ENCODE data around the gene APOL6. TPM values are rescaled to one million over a fixed set of nuclear protein-coding genes. Genes with fewer than 3 reads are reported as not detected.

The APOL6 gene
- total and polyA plus RNA-seq, 2 donors (not counting 3 experiments of a cell fraction or from before 2014, with no cell fraction given): 0.33 to 3.0 TPM

GRCh38 chr22:35606916-35607315, 41.3 kb upstream of the APOL6 start:
- TF ChIP-seq, protein P1, sequence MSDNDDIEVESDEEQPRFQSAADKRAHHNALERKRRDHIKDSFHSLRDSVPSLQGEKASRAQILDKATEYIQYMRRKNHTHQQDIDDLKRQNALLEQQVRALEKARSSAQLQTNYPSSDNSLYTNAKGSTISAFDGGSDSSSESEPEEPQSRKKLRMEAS (IDR thresholded peaks at IDR 0.05; ENCODE audit: insufficient read depth, insufficient read length): no peak
- TF ChIP-seq, protein P2, sequence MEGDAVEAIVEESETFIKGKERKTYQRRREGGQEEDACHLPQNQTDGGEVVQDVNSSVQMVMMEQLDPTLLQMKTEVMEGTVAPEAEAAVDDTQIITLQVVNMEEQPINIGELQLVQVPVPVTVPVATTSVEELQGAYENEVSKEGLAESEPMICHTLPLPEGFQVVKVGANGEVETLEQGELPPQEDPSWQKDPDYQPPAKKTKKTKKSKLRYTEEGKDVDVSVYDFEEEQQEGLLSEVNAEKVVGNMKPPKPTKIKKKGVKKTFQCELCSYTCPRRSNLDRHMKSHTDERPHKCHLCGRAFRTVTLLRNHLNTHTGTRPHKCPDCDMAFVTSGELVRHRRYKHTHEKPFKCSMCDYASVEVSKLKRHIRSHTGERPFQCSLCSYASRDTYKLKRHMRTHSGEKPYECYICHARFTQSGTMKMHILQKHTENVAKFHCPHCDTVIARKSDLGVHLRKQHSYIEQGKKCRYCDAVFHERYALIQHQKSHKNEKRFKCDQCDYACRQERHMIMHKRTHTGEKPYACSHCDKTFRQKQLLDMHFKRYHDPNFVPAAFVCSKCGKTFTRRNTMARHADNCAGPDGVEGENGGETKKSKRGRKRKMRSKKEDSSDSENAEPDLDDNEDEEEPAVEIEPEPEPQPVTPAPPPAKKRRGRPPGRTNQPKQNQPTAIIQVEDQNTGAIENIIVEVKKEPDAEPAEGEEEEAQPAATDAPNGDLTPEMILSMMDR (IDR thresholded peaks at IDR 0.05; ENCODE audit: extremely low read depth in 1 of 2, insufficient read depth in 1 of 2, low read depth in 1 of 2, low read length in 2 of 2): no peak
- TF ChIP-seq FOS (IDR thresholded peaks at IDR 0.05; ENCODE audit: borderline replicate concordance, insufficient read depth, low read length): no peak
- no peak for TF ChIP-seq POLR2AphosphoS5 (IDR thresholded peaks at IDR 0.05; ENCODE audit: insufficient read depth, low read depth, low read length)
- no peak for TF ChIP-seq GATA2 (IDR thresholded peaks at IDR 0.05; ENCODE audit: insufficient read depth, insufficient read length, low read depth, low read length)
- no peak for TF ChIP-seq EZH2 (IDR thresholded peaks at IDR 0.05; ENCODE audit: borderline replicate concordance, low read depth, low read length, severe bottlenecking)
- TF ChIP-seq MYC (IDR thresholded peaks at IDR 0.05; ENCODE audit: low read depth, low read length): no peak
- no peak for TF ChIP-seq JUN (IDR thresholded peaks at IDR 0.05; ENCODE audit: borderline replicate concordance, insufficient read depth, insufficient read length, low read depth)
- TF ChIP-seq POLR2A (IDR thresholded peaks at IDR 0.05; ENCODE audit: low read depth, low read length): no peak
- Histone ChIP-seq H3K9me1 (replicated peaks; ENCODE audit: control insufficient read depth, extremely low read depth, insufficient read depth, low read length) (no peaks in the 10 kb centered on the region), H4K20me1 (replicated peaks; ENCODE audit: control insufficient read depth, extremely low read depth, insufficient read depth, low read length) (no peaks in the 10 kb centered on the region), H3K27me3 (ENCODE audit: control insufficient read depth in 2 of 2, insufficient read depth in 2 of 2, low read length in 2 of 2) (peaks cover 0 to 9% of the 10 kb centered on the region in 2 experiments), H3K79me2 (ENCODE audit: control insufficient read depth, insufficient read depth, low read length) (no peaks in the 10 kb centered on the region), H3K27ac (ENCODE audit: insufficient read depth, low read depth, low read length) (no peak overlapping the region), H3K4me2 (ENCODE audit: insufficient read depth, low read length) (no peak overlapping the region), H3K36me3 (ENCODE audit: control insufficient read depth in 2 of 2, extremely low read depth in 1 of 2, insufficient read depth in 2 of 2, low read length in 2 of 2) (no peaks in the 10 kb centered on the region), H3K4me1 (ENCODE audit: control insufficient read depth, extremely low read depth, insufficient read depth, low read length) (no peaks in the 10 kb centered on the region), H3K9me3 (replicated peaks; ENCODE audit: control insufficient read depth, insufficient read depth, low read length) (no peaks in the 10 kb centered on the region), H3K4me3 (replicated peaks in 1 of 3; ENCODE audit: insufficient read depth in 1 of 3, low read depth in 1 of 3, low read length in 3 of 3) (no peak overlapping the region), H3K9ac (replicated peaks; ENCODE audit: extremely low read depth, insufficient read depth, low read length) (no peak overlapping the region), H2AFZ (ENCODE audit: low read depth, low read length) (no peak overlapping the region)
- intact Hi-C loops (cut with micrococcal nuclease): no loop called here
- CTCF ChIA-PET: no interaction called here
- POLR2A ChIA-PET: no interaction called here
- dilution Hi-C loops (cut with MboI; ENCODE audit: extremely low pct_ligation_motif_present, low sequenced_read_pairs): no loop called here
- no peak for DNase-seq (ENCODE audit: low read depth, low spot score)
- no TSS peak for BruUV-seq (replicated peaks)
- FAIRE-seq: no peak
